Measurements from ENCODE around the gene ABCC4. TPM values are rescaled to one million over a fixed set of nuclear protein-coding genes. Genes with fewer than 3 reads are reported as not detected.

The ABCC4 gene
- total and polyA plus RNA-seq, 2 of the 13 experiments (the other 11 are each of a cell fraction or from before 2014, with no cell fraction given): 4.2 to 11.3 TPM

DNA sequence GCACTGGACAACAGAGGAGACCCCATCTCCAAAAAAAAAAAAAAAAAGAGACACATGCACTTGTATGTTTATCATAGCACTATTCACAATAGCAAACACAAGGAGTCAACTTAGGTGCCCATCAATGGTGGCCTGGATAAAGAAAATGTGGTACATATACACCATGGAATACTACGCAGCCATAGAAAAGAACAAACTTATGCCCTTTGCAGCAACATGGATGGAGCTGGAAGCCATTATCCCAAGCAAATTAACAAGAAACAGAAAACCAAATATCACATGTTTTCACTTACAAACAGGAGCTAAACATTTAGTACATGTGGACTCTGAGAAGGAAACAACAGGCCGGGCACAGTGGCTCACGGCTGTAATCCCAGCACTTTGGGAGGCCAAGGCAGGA is 155.7 kb downstream of the ABCC4 start:
- Histone ChIP-seq H3K4me1 (ENCODE audit: insufficient read depth, low read length) (peaks cover 10% of the 10 kb centered on the region), H2AFZ (ENCODE audit: low read length) (no peak overlapping the region), H3K9ac (ENCODE audit: insufficient read depth, low read depth, low read length) (no peak overlapping the region), H3K79me2 (ENCODE audit: insufficient read depth, low read length) (no peaks in the 10 kb centered on the region), H3K27me3 (ENCODE audit: control insufficient read depth in 1 of 2, insufficient read depth in 2 of 2, low read length in 2 of 2) (no peaks in the 10 kb centered on the region), H3K4me3 (replicated peaks in 1 of 3; ENCODE audit: insufficient read depth in 1 of 3, low read depth in 2 of 3, low read length in 3 of 3) (no peak overlapping the region), H3K27ac (ENCODE audit: extremely low read length, insufficient read depth, low read length) (no peak overlapping the region), H3K36me3 (replicated peaks in 1 of 2; ENCODE audit: control insufficient read depth in 1 of 2, insufficient read depth in 2 of 2, low read length in 2 of 2) (no peaks in the 10 kb centered on the region), H3K4me2 (ENCODE audit: low read depth, low read length) (no peak overlapping the region), H4K20me1 (ENCODE audit: insufficient read depth, low read length) (no peaks in the 10 kb centered on the region), H3K9me3 (ENCODE audit: low read length) (no peaks in the 10 kb centered on the region)
- WGBS (ENCODE audit: low lambda C conversion rate): 84% methylated on average over 3 of the region's 3 CpGs
- FAIRE-seq (no peak), ATAC-seq (no peak), DNase-seq (ENCODE audit: low spot score) (no peak)
- ChIA-PET CTCF (ENCODE audit: low intra/inter-chr PET ratio, low total read pairs) (no interaction called here), POLR2A (no interaction called here)
- in situ Hi-C loops (cut with HindIII; ENCODE audit: extremely low pct_ligation_motif_present, low pct_unique_long_range_greater_than_20kb): no loop called here
- intact Hi-C loops (cut with micrococcal nuclease; ENCODE audit: unreplicated experiment): no loop called here
- BruUV-seq (replicated peaks): no TSS peak
- TF ChIP-seq ZNF816 (CRISPR knock-in tag; IDR thresholded peaks at IDR 0.05; ENCODE audit: borderline replicate concordance) (no peak), ZNF3 (CRISPR knock-in tag; IDR thresholded peaks at IDR 0.05) (no peak), RBFOX2 (IDR thresholded peaks at IDR 0.05; ENCODE audit: low read depth, low read length) (no peak), ATF1 (CRISPR knock-in tag; IDR thresholded peaks at IDR 0.05) (no peak), ATAD3A (CRISPR knock-in tag; IDR thresholded peaks at IDR 0.05) (no peak), ZSCAN29 (CRISPR knock-in tag; conservative IDR thresholded peaks at IDR 0.05) (no peak), MIXL1 (CRISPR knock-in tag; IDR thresholded peaks at IDR 0.05) (no peak)
- TF ChIP-seq, protein P1, sequence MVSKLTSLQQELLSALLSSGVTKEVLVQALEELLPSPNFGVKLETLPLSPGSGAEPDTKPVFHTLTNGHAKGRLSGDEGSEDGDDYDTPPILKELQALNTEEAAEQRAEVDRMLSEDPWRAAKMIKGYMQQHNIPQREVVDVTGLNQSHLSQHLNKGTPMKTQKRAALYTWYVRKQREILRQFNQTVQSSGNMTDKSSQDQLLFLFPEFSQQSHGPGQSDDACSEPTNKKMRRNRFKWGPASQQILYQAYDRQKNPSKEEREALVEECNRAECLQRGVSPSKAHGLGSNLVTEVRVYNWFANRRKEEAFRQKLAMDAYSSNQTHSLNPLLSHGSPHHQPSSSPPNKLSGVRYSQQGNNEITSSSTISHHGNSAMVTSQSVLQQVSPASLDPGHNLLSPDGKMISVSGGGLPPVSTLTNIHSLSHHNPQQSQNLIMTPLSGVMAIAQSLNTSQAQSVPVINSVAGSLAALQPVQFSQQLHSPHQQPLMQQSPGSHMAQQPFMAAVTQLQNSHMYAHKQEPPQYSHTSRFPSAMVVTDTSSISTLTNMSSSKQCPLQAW (CRISPR knock-in tag; IDR thresholded peaks at IDR 0.05): no peak
- TF ChIP-seq, protein P2, sequence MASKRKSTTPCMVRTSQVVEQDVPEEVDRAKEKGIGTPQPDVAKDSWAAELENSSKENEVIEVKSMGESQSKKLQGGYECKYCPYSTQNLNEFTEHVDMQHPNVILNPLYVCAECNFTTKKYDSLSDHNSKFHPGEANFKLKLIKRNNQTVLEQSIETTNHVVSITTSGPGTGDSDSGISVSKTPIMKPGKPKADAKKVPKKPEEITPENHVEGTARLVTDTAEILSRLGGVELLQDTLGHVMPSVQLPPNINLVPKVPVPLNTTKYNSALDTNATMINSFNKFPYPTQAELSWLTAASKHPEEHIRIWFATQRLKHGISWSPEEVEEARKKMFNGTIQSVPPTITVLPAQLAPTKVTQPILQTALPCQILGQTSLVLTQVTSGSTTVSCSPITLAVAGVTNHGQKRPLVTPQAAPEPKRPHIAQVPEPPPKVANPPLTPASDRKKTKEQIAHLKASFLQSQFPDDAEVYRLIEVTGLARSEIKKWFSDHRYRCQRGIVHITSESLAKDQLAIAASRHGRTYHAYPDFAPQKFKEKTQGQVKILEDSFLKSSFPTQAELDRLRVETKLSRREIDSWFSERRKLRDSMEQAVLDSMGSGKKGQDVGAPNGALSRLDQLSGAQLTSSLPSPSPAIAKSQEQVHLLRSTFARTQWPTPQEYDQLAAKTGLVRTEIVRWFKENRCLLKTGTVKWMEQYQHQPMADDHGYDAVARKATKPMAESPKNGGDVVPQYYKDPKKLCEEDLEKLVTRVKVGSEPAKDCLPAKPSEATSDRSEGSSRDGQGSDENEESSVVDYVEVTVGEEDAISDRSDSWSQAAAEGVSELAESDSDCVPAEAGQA (IDR thresholded peaks at IDR 0.05; ENCODE audit: low read depth): no peak
- TF ChIP-seq, protein P2 (CRISPR knock-in tag; IDR thresholded peaks at IDR 0.05; ENCODE audit: borderline replicate concordance): no peak
- TF ChIP-seq, protein P3, sequence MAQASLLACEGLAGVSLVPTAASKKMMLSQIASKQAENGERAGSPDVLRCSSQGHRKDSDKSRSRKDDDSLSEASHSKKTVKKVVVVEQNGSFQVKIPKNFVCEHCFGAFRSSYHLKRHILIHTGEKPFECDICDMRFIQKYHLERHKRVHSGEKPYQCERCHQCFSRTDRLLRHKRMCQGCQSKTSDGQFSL (CRISPR knock-in tag; IDR thresholded peaks at IDR 0.05): no peak
- TF ChIP-seq, protein P4, sequence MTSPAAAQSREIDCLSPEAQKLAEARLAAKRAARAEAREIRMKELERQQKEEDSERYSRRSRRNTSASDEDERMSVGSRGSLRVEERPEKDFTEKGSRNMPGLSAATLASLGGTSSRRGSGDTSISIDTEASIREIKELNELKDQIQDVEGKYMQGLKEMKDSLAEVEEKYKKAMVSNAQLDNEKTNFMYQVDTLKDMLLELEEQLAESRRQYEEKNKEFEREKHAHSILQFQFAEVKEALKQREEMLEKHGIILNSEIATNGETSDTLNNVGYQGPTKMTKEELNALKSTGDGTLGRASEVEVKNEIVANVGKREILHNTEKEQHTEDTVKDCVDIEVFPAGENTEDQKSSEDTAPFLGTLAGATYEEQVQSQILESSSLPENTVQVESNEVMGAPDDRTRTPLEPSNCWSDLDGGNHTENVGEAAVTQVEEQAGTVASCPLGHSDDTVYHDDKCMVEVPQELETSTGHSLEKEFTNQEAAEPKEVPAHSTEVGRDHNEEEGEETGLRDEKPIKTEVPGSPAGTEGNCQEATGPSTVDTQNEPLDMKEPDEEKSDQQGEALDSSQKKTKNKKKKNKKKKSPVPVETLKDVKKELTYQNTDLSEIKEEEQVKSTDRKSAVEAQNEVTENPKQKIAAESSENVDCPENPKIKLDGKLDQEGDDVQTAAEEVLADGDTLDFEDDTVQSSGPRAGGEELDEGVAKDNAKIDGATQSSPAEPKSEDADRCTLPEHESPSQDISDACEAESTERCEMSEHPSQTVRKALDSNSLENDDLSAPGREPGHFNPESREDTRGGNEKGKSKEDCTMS (CRISPR knock-in tag; conservative IDR thresholded peaks at IDR 0.05): no peak
- TF ChIP-seq, protein P5, sequence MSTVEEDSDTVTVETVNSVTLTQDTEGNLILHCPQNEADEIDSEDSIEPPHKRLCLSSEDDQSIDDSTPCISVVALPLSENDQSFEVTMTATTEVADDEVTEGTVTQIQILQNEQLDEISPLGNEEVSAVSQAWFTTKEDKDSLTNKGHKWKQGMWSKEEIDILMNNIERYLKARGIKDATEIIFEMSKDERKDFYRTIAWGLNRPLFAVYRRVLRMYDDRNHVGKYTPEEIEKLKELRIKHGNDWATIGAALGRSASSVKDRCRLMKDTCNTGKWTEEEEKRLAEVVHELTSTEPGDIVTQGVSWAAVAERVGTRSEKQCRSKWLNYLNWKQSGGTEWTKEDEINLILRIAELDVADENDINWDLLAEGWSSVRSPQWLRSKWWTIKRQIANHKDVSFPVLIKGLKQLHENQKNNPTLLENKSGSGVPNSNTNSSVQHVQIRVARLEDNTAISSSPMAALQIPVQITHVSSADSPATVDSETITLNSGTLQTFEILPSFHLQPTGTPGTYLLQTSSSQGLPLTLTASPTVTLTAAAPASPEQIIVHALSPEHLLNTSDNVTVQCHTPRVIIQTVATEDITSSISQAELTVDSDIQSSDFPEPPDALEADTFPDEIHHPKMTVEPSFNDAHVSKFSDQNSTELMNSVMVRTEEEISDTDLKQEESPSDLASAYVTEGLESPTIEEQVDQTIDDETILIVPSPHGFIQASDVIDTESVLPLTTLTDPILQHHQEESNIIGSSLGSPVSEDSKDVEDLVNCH (CRISPR knock-in tag; IDR thresholded peaks at IDR 0.05): no peak

Measured in HepG2 (cell line).